Astrocyte of the spinal cord (primary cell): ENCODE data around the gene ZDHHC22.

ENCODE experiments used
- DNase-seq: peaks from one replicate; pipeline ENCODE4 v3.0.0; 2011; ENCODE audit warnings: low read depth, low spot score
- H3K4me3 ChIP-seq: 2 replicates; pipeline ENCODE4 v1.5.1; 2011; ENCODE audit warnings: low read depth, mild to moderate bottlenecking, low read length, moderate library complexity
- CTCF ChIP-seq: IDR thresholded peaks from 2 replicates; pipeline ENCODE4 v1.5.1; 2012; ENCODE audit warnings: low read depth, mild to moderate bottlenecking, low read length, inconsistent platforms
- in situ Hi-C: cut with HindIII; loops from 2 replicates; pipeline ENCODE4 v1.10.0; 2017; ENCODE audit warnings: low sequenced_read_pairs

Gene ZDHHC22

GRCh38 chr14:77113644-77114043, 27.9 kb downstream of the ZDHHC22 start:
- in situ Hi-C loops, result no loop called here
- no peak overlapping the region for H3K4me3 ChIP-seq
- no peak for DNase-seq
- no peak for TF ChIP-seq CTCF

GRCh38 chr14:77111021-77111420, 30.6 kb downstream of the ZDHHC22 start:
- TF ChIP-seq CTCF, result no peak
- peak; percentile 18 for DNase-seq
- in situ Hi-C loops, result no loop called here
- H3K4me3 ChIP-seq, result no peak overlapping the region

- in situ Hi-C loops, result no loop called here
Measured at GRCh38 chr14:77110286-77110685, 31.3 kb downstream of the ZDHHC22 start.

GRCh38 chr14:77109656-77110055, 31.9 kb downstream of the ZDHHC22 start:
- DNase-seq, result no peak
- in situ Hi-C loops, result no loop called here
- TF ChIP-seq CTCF, result no peak
- no peak overlapping the region for H3K4me3 ChIP-seq

More at GRCh38 chr14:77110286-77110685, 31.3 kb downstream of the ZDHHC22 start:
- no peak for TF ChIP-seq CTCF
- no peak for DNase-seq
- H3K4me3 ChIP-seq, result no peak overlapping the region

- no peak for TF ChIP-seq CTCF
- no peak for DNase-seq
- no peak overlapping the region for H3K4me3 ChIP-seq
- in situ Hi-C loops, result no loop called here
Measured at GRCh38 chr14:77108753-77109152, 32.8 kb downstream of the ZDHHC22 start.

- DNase-seq, result no peak
- TF ChIP-seq CTCF, result no peak
- in situ Hi-C loops, result no loop called here
Measured at GRCh38 chr14:77107228-77107627, 34.4 kb downstream of the ZDHHC22 start.

GRCh38 chr14:77106666-77107065, 34.9 kb downstream of the ZDHHC22 start:
- H3K4me3 ChIP-seq, result no peak overlapping the region
- TF ChIP-seq CTCF, result no peak
- in situ Hi-C loops, result no loop called here

More at GRCh38 chr14:77107228-77107627, 34.4 kb downstream of the ZDHHC22 start:
- no peak overlapping the region for H3K4me3 ChIP-seq

More at GRCh38 chr14:77106666-77107065, 34.9 kb downstream of the ZDHHC22 start:
- no peak for DNase-seq
